ENCODE measurements around the gene GRAMD1B. TPM values are rescaled to one million over a fixed set of nuclear protein-coding genes. Genes with fewer than 3 reads are reported as not detected.
"Not testable (repeated sequence)": the region's sequence is repeated elsewhere in the genome, so short reads cannot be mapped to it uniquely, and the experiment has no call there.

Gene GRAMD1B
- total and polyA plus RNA-seq, 5 experiments from 2014 or later, result 0.76 to 10.7 (median 1.3) TPM

DNA sequence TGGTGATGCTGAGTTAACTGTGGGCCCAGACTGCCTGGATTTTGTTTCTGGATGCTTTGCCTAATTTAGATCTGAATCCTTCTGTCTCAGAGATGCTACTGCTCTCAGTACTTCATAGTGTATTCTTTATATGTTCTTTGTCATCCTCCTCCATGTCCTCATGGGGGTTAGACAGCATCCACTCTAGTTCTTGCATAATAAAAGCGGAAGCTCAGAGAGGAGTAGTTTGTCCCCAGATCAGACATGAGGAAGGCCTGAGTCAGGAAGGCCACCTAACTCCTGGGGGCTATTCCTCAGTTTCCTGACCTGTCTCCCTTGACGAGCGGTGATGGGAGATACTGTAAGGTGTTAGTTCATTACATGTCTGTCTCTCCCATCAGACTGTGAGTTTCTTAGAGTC, 134.2 kb downstream of the GRAMD1B start:
- Mint-ChIP-seq H3K27me3 (peaks cover 0 to 16% (median 8%) of the 10 kb centered on the region in 5 donors), H3K9me3 (no peaks in the 10 kb centered on the region), H3K27ac (no peak overlapping the region), H3K4me3 (no peak overlapping the region), H3K36me3 (no peaks in the 10 kb centered on the region), H3K4me1 (peaks cover 8 to 16% (median 12%) of the 10 kb centered on the region in 4 donors)
- POLR2A ChIA-PET, result no interaction called here
- ATAC-seq, result no peak
- DNase-seq, result no peak

DNA sequence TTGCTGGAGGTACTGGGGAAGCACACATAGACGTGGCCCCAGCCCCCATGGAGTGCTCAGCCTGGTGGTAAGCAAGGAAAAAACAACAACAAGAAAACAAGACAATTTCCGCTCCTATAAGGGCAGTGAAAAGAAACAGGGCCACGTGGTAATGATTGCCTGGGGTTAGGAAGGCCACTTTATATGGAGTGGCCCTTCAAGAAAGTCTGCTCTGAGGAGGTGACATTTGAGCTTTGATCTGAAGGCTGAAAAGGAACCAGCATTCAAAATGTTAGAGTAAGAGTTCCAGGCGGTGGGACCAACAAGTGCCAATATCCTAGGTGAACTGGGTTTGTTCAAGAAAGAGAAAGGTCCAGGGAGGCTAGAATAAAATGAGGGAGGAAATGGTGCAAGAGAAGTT, 136.8 kb downstream of the GRAMD1B start:
- Mint-ChIP-seq H3K27me3 (peaks cover 0 to 9% (median 2%) of the 10 kb centered on the region in 5 donors), H3K4me3 (no peak overlapping the region), H3K36me3 (no peaks in the 10 kb centered on the region), H3K9me3 (no peaks in the 10 kb centered on the region), H3K4me1 (peaks cover 0 to 2% (median 0%) of the 10 kb centered on the region in 4 donors), H3K27ac (no peak overlapping the region)
- no peak for DNase-seq
- no peak for ATAC-seq
- POLR2A ChIA-PET, result no interaction called here

DNA sequence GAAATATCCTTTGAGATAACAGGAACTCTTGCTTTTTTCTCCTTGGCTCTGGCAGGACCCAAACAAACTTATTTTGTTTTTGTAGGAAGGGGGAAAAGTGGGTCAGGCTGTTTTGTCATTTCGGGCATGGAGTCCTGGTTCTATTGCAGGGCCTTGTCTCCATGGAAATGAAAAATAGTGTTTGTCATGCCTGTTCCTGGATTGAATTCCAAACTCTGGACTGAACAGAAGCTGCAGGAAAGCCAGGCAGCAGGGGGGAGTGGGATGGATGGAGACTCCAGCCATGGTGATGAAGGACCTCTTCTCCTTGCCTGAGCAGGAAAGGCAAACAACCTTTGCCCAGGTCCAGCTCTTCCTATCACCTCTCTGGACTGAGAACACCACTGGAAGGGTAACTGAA, 137.4 kb downstream of the GRAMD1B start:
- H3K9me3 Mint-ChIP-seq, result no peaks in the 10 kb centered on the region
- peaks cover 0 to 9% (median 2%) of the 10 kb centered on the region in 5 donors for H3K27me3 Mint-ChIP-seq
- H3K4me1 Mint-ChIP-seq, result peaks cover 0 to 2% (median under 1%) of the 10 kb centered on the region in 4 donors
- H3K4me3 Mint-ChIP-seq, result no peak overlapping the region
- no peaks in the 10 kb centered on the region for H3K36me3 Mint-ChIP-seq
- H3K27ac Mint-ChIP-seq, result no peak overlapping the region
- DNase-seq (no peak), ATAC-seq (no peak)
- POLR2A ChIA-PET, result no interaction called here

DNA sequence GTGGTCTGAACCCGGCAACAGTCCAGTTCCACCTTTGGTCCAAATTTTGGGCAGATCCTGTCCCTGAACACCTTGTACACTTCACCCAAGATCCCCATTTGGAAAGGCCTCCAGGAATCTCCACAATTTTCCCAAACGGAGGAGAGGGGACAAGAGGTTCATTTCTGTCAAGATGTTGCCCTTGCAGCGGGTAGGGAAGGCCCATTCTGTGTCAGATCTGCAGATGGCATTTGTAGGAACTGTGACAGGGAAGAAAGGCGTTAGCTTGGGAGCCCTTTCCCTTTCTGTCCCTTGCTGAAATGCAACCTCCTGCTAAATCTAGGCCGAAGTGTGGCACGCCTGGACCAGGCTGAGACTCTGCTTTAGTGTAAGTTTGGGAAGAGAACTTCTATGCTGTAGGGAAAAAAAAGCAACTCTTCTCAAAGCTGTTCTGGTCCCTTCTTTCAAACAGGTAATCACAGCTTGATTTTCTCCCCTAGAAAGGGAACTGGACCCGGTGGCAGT, 138.3 kb downstream of the GRAMD1B start:
- Mint-ChIP-seq H3K4me3 (no peak overlapping the region), H3K36me3 (no peaks in the 10 kb centered on the region), H3K9me3 (no peaks in the 10 kb centered on the region), H3K27ac (peak overlapping the region in 1 of 10 donors; percentile 79), H3K27me3 (peaks cover 0 to 4% (median 2%) of the 10 kb centered on the region in 5 donors), H3K4me1 (peaks cover 0 to 2% (median under 1%) of the 10 kb centered on the region in 4 donors)
- no peak for DNase-seq
- no peak for ATAC-seq
- POLR2A ChIA-PET, result no interaction called here

DNA sequence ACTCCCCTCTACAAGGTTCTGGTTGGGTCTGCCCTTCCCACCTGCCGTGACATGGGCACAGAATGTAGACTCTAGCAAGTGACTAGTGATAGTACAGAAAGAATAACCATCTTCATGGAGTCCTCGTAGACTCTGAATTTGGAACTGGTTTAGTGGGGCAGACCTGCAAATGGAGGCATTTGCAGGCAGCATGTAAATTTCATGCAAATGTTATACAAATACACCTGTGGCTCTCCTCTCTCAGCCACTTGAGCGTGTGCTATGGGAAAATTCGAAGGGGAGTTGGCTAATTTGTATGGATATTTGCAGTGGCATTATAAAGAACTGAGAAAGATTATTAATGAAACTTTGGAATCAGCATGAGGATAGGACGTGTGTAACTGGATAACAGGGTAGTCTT, 139.3 kb downstream of the GRAMD1B start:
- Mint-ChIP-seq H3K27me3 (peaks cover 0 to 4% (median under 1%) of the 10 kb centered on the region in 5 donors), H3K4me3 (no peak overlapping the region), H3K27ac (peak overlapping the region in 1 of 10 donors; percentile 41), H3K4me1 (peaks cover 0 to 3% (median under 1%) of the 10 kb centered on the region in 4 donors), H3K36me3 (no peaks in the 10 kb centered on the region), H3K9me3 (no peaks in the 10 kb centered on the region)
- no peak for DNase-seq
- POLR2A ChIA-PET, result no interaction called here
- no peak for ATAC-seq

DNA sequence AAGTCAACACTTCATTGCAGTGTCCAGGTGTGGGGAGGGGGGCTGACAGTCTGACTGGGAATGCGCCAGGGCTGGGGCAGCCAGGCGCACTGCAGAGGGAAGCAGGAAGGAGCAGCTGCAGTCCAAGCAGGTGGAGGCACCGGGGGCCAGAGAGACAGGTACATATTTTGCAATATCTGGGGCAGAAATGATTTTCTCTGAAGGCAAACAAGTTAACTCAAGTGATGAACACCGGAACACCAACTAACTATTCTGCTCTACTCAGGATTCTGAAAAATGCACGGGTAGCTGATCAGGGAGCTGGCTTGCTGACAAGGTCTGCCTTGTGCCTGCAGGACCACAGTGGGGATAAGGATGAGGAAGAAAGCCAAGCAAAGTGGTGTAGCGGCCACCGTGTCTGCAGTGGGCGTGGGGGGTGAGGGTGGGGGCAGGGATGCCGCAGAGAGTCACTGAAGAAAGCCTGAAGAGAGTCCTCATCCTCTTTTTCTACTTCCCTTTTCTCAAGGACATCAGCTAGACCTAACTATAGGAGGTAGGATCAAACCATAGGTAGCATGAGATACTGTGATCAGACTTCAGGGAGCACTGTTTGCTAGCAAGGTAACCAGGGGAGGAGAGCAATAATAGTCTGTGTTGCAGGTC, 141.0 kb downstream of the GRAMD1B start:
- POLR2A ChIA-PET, result no interaction called here
- no peak for ATAC-seq

DNA sequence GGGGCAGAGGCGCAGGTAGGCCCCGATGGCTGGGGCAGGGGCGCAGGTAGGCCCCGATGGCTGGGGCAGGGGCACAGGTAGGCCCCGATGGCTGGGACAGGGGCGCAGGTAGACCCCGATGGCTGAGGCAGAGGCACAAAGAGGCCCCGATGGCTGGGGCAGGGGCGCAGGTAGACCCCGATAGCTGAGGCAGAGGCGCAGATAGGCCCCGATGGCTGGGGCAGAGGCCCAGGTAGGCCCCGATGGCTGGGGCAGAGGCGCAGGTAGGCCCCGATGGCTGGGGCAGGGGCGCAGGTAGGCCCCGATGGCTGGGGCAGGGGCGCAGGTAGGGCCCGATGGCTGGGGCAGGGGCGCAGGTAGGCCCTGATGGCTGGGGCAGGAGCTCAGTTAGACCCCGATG, 142.7 kb downstream of the GRAMD1B start:
- POLR2A ChIA-PET, H3K9me3 Mint-ChIP-seq, H3K36me3 Mint-ChIP-seq, H3K27ac Mint-ChIP-seq, H3K27me3 Mint-ChIP-seq, DNase-seq, ATAC-seq, H3K4me3 Mint-ChIP-seq: not testable (repeated sequence)
- H3K4me1 Mint-ChIP-seq, result peaks cover 11 to 14% (median 11%) of the 10 kb centered on the region in 4 donors

More for the DNA sequence above, 141.0 kb downstream of the GRAMD1B start:
- H3K4me1 Mint-ChIP-seq, result peaks cover 0 to 3% (median 1%) of the 10 kb centered on the region in 4 donors
- no peaks in the 10 kb centered on the region for H3K36me3 Mint-ChIP-seq
- no peaks in the 10 kb centered on the region for H3K9me3 Mint-ChIP-seq
- H3K27me3 Mint-ChIP-seq, result peaks cover 0 to under 1% (median 0%) of the 10 kb centered on the region in 5 donors
- H3K4me3 Mint-ChIP-seq, result no peak overlapping the region
- DNase-seq, result no peak
- H3K27ac Mint-ChIP-seq, result no peak overlapping the region

DNA sequence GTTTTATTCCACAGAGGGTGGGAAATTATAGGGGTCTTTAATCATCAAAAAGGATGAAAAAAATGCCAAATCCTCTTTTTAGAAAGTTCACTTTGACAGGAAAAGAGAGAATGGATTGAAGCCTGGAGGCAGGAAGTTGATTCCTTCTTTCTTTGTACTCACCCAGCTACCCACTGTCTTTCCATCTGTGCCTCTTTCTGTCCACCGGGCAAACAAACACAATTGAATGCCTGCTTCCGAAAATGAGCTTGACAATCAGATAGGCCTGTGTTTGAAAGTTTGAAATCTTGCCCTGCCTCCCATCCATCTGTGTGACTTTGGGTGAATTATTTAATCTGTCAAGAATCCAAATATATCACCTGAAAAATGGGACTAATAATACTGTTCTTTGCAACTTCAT, 143.2 kb downstream of the GRAMD1B start:
- POLR2A ChIA-PET, result no interaction called here
- Mint-ChIP-seq H3K36me3 (no peaks in the 10 kb centered on the region), H3K9me3 (no peaks in the 10 kb centered on the region), H3K4me3 (no peak overlapping the region), H3K4me1 (peaks cover 11 to 14% (median 11%) of the 10 kb centered on the region in 4 donors), H3K27me3 (peaks cover 0 to 4% (median 1%) of the 10 kb centered on the region in 5 donors), H3K27ac (no peak overlapping the region)
- ATAC-seq (no peak), DNase-seq (no peak)

DNA sequence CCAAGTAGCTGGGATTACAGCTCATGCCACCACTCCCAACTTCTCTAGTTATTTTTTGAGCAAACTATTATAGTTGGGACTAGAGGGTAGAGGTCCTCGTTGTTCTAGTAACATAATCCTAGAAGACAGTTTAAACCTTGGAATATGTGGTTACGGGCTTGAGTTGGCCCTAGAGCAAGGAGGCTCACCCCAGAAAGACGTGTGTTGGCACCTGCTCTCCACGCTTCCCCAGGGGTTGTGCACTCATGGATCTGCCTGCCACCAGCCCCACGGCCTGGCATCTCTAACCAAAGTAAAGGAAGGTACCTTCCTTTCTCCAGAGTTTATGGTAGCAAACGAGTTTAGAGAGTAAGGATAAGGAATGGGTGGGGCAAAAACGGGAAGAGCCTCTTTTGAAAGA, 145.4 kb downstream of the GRAMD1B start:
- POLR2A ChIA-PET, result interaction anchor here (0.6 kb wide), 1 partner anchor 763 kb away, joined by 3 read pairs; no protein-coding TSS in a partner anchor
- Mint-ChIP-seq H3K9me3 (no peaks in the 10 kb centered on the region), H3K36me3 (no peaks in the 10 kb centered on the region), H3K27ac (no peak overlapping the region), H3K27me3 (peaks cover 0 to 4% (median 2%) of the 10 kb centered on the region in 5 donors), H3K4me3 (no peak overlapping the region), H3K4me1 (peaks cover 13 to 17% (median 14%) of the 10 kb centered on the region in 4 donors)
- DNase-seq (no peak), ATAC-seq (no peak)

DNA sequence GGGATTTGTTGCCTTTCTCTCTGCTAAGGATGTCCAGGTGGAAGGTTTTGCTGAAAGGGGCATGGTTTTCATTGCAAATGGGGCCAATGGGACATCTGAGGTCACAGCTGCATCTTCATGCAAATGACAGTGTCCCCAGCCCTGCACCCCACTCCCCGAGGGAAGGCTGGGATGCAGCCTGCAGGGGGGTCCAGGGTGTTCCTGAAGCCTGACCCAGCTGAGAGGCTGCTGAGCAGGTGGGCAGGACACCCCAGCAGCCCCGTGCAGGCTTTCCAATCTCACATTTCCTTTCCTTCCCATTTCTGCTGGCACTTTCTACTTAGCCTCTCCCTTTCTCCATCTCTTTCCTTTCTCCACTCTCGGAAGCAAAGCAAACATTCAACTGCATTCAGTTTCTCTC, 146.0 kb downstream of the GRAMD1B start:
- no peak for ATAC-seq
- DNase-seq, result no peak
- no peak overlapping the region for H3K27ac Mint-ChIP-seq
- H3K27me3 Mint-ChIP-seq, result peaks cover 0 to 8% (median 4%) of the 10 kb centered on the region in 5 donors
- POLR2A ChIA-PET, result interaction anchor here (0.6 kb wide), 1 partner anchor 763 kb away, joined by 3 read pairs; no protein-coding TSS in a partner anchor
- no peaks in the 10 kb centered on the region for H3K36me3 Mint-ChIP-seq
- peaks cover 15 to 23% (median 18%) of the 10 kb centered on the region in 4 donors for H3K4me1 Mint-ChIP-seq
- no peaks in the 10 kb centered on the region for H3K9me3 Mint-ChIP-seq
- no peak overlapping the region for H3K4me3 Mint-ChIP-seq

DNA sequence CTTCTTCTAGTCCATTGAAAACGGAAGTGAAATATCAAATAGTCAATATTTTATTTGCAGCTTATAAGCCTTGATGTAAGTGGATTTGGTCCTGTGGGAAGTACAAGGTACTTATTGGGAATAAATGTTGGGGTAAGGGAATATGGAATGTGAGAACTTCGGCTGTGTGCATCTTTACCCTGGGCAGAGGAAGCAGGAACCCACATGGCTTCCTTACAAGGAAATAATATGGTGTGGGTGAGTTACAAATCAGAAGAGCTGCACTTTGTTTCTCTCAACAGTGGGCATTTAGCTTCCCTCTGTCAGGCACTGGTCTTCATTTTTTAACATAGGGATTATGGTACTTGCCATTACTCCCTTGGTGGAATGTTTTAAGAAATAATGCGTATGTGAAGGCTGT, 146.4 kb downstream of the GRAMD1B start:
- ATAC-seq (no peak), DNase-seq (no peak)
- peaks cover 15 to 26% (median 18%) of the 10 kb centered on the region in 4 donors for H3K4me1 Mint-ChIP-seq
- H3K9me3 Mint-ChIP-seq, result no peaks in the 10 kb centered on the region
- no peaks in the 10 kb centered on the region for H3K36me3 Mint-ChIP-seq
- peak overlapping the region in 9 of 10 donors; percentile 0 to 75 (median 54) for H3K4me3 Mint-ChIP-seq
- POLR2A ChIA-PET, result no interaction called here
- H3K27me3 Mint-ChIP-seq, result peaks cover 0 to 13% (median 4%) of the 10 kb centered on the region in 5 donors
- no peak overlapping the region for H3K27ac Mint-ChIP-seq

DNA sequence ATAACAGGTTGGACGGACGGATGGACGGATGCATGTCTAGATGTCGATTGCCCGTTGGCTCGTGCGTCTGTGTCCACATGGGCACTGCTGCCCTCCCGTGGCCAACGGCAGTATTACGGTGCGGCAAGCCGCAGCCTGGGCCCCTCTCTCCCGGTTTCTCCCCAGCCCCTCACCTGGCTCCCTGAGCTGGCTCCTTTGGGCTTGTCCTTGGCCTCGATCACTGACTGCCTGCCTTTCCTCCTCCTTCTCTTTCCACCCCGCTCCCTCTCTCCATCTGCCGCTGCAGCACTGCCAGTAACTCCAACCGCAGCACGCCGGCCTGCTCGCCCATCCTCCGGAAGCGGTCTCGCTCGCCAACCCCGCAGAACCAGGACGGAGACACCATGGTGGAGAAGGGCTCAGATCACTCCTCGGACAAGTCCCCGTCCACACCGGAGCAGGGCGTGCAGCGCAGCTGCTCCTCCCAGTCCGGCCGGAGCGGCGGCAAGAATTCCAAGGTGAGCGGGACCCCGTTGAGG, 147.1 kb downstream of the GRAMD1B start:
- no peaks in the 10 kb centered on the region for H3K36me3 Mint-ChIP-seq
- H3K4me3 Mint-ChIP-seq, result peak overlapping the region; percentile 25 to 75 (median 58)
- H3K9me3 Mint-ChIP-seq, result no peaks in the 10 kb centered on the region
- H3K27ac Mint-ChIP-seq, result peak overlapping the region in 2 of 10 donors; percentile 33 to 44
- POLR2A ChIA-PET, result no interaction called here
- peaks cover 15 to 26% (median 18%) of the 10 kb centered on the region in 4 donors for H3K4me1 Mint-ChIP-seq
- DNase-seq (peak in 9 of 10 donors; percentile 19 to 53 (median 43)), ATAC-seq (peak; percentile 54 to 74)
- peaks cover 0 to 18% (median 4%) of the 10 kb centered on the region in 5 donors for H3K27me3 Mint-ChIP-seq

DNA sequence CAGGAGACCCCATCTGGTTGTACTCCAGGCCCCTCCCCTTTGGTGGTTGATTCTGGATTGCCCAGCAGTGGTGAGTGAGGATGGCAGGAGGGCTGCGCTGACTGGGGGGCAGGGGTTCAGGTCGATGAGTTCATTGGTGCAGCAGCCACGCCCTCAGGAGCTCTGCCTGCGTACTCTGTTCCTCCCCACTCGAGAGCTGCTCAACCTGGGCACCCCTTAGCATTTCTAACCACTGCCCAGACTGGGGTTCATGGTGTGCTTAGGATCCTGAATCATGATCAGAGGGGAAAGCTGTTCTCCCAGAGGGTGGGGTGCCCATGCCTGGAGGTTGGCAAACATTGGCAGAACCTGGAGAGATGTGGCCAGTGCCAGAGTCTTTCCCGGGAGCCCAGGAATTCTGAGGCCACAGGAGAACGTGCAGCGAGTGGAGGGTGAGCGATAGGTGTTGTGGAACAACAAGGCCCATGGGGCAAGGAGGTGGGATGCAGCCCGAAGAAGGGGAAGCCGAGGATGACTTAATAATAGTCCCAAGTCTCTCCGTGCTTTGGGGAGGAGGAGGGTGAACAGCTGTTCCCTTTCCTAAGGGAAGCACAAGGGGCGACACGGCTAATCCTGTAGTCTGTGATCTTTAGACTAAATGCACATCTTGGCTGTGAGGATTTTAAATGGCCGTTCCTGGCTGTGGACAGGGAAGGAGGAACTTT, 148.9 kb downstream of the GRAMD1B start:
- H3K4me3 Mint-ChIP-seq, result no peak overlapping the region
- DNase-seq (peak in 1 of 10 donors; percentile 41), ATAC-seq (no peak)
- peaks cover 13 to 26% (median 18%) of the 10 kb centered on the region in 4 donors for H3K4me1 Mint-ChIP-seq
- H3K27me3 Mint-ChIP-seq, result peaks cover 0 to 18% (median 4%) of the 10 kb centered on the region in 5 donors
- no peaks in the 10 kb centered on the region for H3K9me3 Mint-ChIP-seq
- peak overlapping the region in 1 of 10 donors; percentile 66 for H3K27ac Mint-ChIP-seq
- POLR2A ChIA-PET, result no interaction called here
- H3K36me3 Mint-ChIP-seq, result no peaks in the 10 kb centered on the region

All from naive thymus-derived CD8-positive, alpha-beta T cell (primary cell).